Fibroblast of gingiva (primary cell): ENCODE results near the gene ACTR2.
A peak's percentile ranks its signal among the peaks of the same experiment; 100 is the strongest.
"Not testable (repeated sequence)": the region's sequence is repeated elsewhere in the genome, so short reads cannot be mapped to it uniquely, and the experiment has no call there.

Experiments used
- DNase-seq: peaks from one replicate; pipeline ENCODE4 v3.0.0-alpha.2; 2011; ENCODE audit warnings: low read depth

ACTR2 gene

DNA sequence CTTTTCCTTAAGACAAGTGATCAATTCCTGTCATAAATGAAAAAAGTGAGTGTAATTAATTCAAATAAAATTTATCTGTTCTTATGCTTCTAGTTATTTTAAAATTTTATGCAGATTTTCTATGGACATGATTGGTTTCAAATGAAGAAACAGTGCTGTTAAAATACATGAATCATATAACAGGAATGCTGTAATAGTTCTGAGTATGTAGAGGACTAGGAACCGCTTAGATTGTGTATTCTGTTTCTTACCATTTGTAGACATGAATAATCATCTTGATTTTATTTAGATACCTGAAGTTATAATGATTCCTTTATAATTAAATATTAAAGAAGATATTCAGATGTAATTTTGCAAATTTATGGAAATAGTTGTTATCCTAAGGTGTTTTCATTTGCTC is 3.5 kb downstream of the ACTR2 start:
- peak; percentile 46 for DNase-seq

DNA sequence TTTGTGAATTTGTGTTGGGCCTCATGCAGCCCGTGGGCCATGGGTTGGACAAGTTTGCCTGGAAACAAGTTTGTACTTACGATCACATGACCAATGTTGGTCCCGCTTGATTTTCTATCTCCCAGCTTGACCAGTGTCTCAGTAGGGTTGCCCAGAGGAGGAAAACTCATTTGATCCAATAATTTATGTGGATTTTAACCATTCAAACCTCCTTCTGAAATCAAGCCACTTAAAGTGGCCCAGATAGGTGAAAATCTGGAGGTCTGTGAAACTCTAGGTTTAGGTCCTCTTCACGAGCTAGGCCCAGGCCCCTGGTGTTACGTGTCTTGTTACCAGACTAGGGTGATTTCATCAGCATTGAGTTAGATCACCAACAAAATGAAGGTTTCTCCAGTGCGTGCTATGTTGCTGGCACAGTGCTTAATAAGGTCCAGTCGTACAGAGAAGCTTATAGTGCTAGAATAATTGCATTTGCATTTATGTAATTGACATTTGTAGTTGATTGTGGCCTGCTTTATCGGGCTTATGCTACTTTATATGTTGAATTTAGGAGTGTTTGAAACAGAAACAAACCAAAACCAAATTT is 4.4 kb downstream of the ACTR2 start:
- peak; percentile 74 for DNase-seq

DNA sequence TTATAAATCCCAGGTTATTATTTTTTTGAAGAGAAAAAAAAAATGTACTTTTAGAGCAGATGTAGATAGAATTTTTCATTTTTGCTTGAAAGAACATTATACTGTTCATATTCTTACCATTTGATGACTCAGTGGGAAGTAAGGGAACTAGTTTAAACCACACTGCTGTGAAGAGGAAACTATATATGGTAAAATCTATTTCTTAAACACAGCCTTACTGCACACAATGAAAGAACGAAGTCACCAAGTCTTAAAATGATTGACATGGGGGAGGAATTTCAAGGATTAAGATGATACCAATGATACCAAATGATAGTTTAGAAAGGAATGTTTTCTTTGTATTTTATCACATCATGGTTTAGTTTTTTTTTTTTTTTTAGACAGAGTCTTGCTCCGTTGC is 5.0 kb downstream of the ACTR2 start:
- peak; percentile 28 for DNase-seq

DNA sequence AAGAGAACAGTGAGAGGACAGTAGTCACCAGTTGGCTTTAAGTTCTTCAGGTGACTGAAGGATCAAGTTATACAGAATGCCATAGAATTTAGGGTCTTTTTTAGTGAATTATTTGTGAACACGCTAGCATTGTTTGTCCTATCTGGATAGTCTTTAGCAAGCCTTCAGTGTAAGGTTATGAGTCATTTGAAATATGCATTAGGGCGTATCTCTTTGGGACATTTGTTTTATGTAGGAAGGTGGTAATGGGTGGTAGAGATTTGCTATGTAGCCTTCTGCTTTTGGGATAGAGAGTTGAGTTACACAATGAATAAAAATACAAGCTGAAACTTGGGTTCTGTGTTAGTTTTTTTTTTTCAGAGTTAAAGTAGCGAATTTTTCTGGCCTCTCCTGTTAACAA is 13.0 kb downstream of the ACTR2 start:
- DNase-seq, result no peak

DNA sequence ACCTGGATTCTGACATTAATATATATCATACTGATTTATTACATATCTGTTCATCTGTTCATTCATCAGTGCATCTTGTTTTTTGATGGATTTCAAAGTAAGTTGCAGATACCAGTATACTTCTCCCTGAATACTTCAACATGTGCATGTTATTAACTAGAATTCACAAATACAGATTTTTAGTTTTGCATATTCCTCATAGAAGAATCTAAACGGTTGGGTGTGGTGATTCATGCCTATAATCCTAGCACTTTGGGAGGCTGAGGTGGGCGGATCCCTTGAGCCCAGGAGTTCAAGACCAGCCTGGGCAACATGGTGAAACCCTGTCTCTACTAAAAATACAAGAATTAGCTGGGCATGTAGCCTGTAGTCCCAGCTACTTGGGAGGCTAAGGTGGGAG is 16.8 kb downstream of the ACTR2 start:
- DNase-seq, result not testable (repeated sequence)

DNA sequence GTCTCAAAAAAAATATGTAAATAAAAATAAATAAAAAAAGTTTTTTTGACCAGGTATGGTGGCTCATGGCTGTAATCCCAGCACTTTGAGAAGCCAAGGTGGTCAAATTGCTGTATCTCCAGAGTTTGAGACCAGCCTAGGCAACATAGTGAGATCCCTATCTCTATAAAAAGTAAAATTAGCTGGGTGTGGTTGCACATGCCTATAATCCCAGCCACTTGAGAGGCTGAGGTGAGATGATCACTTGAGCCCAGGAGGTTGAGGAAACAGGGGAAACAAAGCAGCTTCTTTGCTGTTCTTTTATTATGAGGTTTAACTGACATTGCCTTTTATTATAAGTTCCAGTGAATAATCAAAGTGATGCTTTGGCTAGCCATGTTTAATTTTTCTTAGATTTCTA is 25.0 kb downstream of the ACTR2 start:
- no peak for DNase-seq

DNA sequence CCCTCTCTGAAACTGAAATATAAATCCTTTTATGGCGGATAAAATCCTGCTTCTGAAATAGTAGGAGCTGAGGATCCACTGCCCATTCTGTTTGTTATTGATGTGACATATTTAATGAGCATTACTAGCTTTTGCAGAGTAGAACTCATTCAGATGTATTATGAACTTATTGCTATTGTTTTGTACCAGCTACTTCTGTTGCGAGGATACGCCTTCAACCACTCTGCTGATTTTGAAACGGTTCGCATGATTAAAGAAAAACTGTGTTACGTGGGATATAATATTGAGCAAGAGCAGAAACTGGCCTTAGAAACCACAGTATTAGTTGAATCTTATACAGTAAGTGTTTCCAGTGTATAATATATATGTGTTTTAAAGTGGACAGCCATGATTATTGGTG is 27.7 kb downstream of the ACTR2 start:
- DNase-seq, result no peak

DNA sequence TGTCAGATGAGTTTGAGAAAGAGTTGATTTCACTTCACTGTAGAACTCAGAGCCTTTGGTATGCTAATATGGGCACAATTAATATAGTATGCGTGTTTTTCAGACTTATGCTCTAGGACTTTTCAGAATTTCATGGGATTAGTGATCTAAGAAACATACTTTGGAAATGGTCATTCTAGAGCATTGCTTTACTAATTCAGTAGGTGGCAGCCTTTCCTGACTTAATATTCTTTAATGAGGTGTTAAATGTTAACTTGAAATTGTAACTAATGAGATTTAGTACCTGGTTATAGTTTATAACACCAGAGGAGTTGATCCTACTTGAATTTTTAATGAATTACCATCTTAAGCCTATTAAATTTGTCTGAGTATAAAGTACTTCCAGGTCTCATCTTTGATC is 28.4 kb downstream of the ACTR2 start:
- DNase-seq, result no peak

DNA sequence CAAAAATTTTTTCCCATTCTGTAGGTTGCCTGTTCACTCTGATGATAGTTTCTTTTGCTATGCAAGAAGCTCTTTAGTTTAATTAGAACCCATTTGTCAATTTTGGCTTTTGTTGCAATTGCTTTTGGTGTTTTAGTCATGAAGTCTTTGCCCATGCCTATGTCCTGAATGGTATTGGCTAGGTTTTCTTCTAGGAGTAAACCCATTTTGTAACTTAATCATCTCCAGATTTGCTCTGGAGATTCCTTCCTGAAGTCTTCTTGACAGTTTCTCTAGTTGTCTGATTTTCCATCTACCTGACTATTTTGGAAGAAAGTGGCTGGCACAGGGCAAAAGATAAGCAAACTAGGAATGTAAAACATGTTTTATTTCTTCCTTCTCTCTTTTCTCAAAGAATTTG is 30.2 kb downstream of the ACTR2 start:
- DNase-seq, result not testable (repeated sequence)

DNA sequence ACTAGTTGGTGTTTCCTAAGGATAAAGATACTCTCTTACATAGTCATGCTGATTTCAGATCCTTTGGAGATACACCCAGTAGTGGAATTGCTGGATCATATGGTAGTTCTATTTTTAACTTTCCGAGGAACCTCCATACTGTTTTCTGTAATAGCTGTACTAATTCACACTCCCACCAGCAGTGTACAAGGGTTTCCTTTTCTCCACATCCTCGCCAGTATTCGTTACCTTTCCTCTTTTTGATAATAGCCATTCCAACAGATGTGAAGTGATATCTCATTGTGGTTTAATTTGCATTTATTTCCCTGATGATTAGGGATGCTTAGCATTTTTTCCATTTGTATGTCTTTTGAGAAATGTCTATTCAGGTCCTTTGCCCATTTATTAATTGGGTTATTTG is 34.0 kb downstream of the ACTR2 start:
- DNase-seq, result peak; percentile 10

DNA sequence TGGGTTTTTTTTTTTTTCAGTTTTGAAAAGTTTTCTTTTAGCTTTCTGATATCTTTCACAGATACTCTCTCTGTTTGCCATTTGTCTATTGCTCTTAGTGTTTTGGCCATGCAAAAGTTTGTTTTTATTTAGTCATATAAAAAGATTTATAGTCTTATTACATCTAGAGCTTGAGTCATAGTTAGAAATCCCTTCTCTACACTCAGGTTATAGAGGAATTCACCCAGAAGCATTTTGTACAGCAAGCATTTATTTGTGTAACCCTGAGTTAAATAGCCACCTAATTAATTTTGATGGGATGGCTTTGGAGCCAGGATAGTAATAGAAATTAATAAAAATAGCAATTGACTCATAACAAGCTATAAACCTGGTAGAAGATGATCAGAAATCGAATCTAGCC is 35.6 kb downstream of the ACTR2 start:
- DNase-seq, result no peak

DNA sequence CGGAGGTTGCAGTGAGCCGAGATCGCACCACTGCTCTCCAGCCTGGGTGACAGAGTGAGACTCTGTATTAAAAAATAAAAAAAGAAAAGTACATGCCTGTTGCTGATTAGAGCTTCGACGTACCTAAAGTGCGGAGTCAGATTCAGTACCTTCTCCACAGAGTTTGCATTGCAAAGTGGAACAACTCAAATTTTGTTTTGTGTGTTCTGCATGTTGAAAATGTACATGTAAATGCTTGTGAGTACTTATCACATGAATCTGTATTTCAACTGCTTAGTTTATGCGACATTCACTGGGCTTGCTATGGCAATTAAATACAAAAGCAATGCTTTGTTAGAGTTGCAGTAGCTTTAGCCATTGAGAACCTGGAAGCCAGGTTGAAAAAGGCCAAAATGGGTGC is 36.4 kb downstream of the ACTR2 start:
- no peak for DNase-seq

DNA sequence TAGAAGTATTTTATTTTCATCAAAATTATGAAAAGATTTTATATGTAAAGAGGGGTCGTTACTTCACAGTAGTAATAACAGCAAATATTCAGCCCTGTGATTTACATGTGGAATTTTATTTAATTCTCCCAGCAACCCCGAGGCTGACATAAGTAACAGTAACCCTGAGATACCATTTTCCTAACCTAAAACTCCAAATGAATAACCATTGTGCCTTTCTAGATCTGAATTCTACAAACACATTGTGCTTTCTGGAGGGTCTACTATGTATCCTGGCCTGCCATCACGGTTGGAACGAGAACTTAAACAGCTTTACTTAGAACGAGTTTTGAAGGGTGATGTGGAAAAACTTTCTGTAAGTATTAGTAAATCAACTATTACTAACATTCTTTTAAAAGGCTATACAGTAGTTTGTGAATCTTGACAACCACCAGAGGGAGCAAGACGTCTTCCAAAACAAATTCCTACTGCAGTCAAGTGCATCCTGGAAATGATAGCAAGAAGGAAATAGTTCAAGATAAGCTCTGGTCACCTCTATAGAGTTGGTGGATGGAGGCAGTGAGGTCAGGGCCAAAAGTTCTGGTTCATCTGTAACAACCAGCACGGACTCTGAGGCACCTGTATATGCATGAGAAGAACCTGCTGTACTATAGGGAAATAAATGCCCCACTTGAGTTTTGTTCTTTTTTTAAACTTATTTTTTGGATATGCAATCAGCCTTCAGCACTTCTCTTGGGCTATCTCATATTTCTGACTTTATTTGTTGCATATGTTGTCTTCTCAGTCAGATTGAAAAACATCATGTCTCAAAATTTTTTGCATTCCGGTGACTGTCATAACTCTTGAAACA is 37.4 kb downstream of the ACTR2 start:
- DNase-seq, result peak; percentile 81

DNA sequence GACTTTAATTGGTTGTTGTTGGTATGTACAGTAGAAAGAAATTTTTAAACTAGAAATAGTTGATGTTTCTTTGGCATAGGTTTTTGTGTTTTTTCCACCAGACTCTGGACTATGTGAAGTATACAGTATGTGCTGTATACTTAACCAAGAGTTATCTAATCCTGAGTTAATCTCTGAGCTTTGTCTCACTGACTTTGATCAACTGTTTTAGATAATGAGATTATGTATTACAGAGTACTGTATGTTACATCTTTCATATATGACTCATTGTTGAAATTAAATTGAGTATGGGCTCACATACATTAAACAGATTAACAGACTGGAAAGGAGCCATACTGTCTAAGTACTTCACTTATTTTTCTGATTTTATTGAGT is 38.0 kb downstream of the ACTR2 start:
- no peak for DNase-seq

DNA sequence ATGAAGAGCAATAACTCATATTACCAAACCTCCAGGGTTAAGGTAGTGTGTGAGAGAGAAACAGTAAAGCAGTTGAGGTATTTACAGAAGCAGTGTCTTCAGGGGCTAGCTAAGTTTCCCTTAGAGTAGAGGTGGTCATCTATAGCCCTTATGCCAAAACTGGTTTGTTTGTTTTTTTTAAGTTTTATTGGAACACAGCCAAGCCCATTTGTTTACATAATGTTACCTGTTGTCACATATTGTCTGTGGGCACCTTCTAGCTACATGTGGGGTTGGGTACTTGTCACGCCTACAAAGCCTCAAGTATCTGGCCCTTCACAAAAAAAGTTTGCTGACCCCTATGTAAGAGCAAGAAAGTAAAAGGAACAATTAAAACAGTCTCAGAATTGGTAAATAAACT is 39.4 kb downstream of the ACTR2 start:
- DNase-seq, result no peak

DNA sequence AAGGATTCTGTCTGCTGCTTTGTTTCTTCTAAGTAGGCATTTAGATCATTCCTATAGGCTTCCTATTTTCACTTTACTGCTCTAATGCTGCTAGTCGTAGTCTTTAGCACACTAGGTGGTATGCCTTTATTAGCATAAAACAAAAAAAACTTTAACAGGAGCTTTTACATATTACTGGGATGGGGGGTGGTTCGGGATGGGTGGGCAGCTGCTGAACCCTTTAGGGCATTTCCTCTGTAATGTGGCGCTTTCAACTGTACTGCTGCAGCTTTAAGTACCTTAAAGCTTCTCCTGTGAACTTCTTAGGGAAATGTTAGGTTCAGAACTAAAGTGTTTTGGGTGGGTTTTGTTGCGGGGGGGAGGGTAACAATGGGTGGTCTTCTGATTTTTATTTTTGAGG is 41.3 kb downstream of the ACTR2 start:
- no peak for DNase-seq

DNA sequence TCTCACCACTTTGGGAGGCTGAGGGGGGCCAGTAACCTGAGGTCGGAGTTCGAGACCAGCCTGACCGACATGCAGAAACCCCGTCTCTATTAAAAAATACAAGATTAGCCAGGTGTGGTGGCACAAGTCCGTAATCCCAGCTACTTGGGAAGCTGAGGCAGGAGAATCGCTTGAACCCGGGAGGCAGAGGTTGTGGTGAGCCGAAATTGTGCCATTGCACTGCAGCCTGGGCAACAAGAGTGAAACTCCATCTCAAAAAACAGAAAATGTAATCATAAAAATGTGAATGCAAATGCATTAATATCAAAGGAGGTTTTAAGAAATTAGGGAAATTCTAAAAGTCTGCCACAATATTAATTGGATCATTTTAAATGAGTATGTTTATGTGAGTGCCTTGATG is 45.7 kb downstream of the ACTR2 start:
- no peak for DNase-seq

DNA sequence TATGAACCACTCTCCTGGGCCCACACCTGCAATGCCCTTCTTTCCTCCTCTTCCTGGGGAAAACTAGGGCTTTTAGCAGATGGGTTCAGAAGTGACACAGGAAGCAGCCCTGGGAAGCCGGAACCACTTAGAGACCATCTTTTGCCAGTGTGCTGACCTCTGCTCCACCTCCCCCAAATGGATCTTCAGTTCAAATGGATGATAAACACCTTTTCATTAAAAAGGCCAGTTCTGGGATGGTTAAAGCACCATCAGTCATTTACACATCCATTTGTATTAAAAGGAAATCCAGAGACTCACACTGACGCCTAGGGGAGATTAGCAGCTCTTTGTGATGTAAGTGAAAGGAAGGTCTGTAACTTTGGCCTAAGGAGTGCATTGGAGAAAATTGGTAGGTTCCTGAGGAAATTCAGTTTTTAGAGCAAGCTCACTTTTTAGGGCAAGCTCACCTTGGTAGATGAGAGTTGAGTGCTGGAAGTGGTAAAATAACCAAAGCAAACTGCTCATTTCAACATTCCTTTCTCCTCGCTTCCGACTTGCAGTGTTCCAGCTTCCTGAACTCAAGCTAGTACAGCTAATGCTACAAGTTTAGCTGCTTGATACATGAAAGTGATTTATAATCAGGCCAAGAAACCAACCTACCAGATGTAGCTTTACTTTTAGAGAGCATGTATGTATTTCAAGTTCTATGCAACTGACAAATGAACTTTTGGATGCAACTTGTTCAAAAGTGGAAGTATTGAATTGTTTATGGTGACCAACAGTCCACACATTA is 47.7 kb downstream of the ACTR2 start:
- DNase-seq, result no peak

DNA sequence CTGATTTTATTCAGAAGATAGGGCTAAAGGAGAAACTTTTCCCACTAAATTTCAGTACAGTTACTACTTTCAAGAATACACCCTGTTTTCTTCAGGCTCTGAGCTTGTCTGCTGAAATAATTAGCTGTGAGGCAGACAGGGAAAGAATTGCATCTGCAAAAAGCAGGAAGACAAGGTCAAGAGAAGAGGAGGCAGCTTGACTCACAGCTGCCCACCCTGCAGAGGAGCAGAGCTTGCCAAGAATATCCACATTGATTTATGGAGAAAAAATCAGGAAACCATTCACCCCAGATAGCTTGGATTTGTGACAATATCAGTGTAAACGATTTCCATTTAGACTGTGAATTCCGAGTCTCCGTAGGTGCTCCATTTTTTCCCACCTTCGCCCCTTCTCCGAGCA is 49.0 kb downstream of the ACTR2 start:
- DNase-seq, result no peak

DNA sequence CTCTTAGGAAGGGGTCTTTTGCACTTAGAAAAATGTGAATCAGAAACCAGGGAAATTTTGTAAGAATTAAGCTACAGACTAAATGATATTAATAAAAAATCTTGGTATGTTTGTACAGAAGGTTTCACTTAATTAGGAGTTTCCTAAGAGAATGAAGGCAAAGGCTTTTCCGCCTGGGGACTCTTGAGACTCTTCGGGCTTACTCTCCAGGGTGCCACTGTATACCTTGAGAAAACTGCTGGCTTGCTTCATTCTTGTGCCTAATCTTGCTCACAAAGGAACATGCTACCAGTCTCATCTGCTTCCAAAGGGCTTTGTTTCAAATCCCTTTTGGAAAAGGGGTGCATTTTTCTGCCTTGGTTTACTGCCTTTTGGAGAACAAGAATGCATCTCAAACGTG is 49.5 kb downstream of the ACTR2 start:
- peak; percentile 21 for DNase-seq

DNA sequence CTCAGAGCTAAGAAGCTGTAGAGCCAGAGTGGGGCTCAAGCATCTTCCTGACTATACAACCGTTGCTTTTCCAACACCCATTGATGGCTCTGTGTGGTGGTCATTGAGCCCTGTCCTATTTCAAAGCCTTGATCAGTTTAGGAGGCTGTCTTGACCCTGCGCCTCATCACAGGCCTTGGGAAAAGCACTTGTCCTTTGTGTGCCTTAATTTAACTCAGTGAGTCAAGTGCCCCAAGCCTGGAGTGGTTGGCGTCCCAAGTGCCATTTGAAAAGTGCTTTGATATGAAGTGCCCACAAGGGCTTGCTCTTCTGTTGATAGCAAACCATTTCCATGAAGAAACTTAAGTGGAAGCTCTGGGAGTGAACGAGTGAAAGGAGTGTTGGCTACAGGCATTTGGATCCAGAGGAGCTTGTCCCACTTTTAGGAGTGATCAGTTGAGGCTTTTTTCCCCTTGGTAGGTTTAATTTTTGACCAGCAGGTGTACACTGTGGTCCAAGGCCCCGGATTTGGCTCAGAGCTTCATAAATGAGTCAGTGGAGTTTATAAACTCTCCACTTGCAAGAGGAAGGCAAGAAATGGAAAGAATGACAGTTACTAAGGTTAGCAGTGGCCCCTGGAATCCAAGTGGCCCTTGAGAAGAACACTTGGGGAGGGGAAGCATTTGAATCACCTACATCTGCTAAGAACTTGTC is 50.3 kb downstream of the ACTR2 start:
- no peak for DNase-seq

DNA sequence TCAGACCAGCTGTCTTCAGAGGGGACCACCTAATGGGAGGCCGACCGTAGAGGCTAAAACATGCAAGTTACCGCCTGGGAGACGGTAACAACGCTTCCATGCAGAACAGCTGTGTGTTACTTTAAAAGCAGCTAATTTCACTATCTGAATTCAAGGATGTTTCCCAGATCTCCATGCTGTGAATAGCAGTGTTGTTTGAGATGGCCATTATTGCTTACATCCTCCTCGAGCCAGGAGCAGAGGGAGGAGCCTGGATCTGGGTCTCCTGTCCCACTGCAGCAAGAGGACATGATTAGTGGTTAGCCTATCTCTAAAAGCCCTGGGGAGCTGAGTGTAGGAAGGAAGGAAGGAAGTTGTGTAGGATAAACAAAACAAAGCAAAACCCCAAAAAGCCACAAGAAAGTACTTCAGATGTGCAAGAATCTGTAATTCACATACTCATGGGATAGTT is 50.9 kb downstream of the ACTR2 start:
- no peak for DNase-seq

DNA sequence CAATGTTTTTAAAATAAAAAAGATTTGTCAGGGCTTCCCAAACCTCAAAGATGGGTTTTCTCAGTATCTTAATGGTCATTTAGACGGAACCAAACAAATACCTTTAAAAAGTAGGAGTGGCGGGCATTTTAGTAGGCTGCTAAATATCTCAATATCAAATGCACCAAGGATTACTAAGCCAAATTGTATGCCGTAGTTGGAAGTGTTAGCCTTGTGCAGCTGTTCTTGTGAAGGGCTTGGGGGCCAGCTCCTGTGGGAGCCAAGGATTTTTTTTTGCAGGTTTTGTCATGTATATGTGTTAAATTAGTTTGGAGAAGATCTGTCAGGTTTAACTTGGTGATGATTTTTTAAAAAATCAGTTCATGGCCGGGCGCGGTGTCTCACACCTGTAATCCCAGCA is 52.1 kb downstream of the ACTR2 start:
- DNase-seq, result no peak
